ENCODE data around the gene CPNE9.

The CPNE9 gene

DNA sequence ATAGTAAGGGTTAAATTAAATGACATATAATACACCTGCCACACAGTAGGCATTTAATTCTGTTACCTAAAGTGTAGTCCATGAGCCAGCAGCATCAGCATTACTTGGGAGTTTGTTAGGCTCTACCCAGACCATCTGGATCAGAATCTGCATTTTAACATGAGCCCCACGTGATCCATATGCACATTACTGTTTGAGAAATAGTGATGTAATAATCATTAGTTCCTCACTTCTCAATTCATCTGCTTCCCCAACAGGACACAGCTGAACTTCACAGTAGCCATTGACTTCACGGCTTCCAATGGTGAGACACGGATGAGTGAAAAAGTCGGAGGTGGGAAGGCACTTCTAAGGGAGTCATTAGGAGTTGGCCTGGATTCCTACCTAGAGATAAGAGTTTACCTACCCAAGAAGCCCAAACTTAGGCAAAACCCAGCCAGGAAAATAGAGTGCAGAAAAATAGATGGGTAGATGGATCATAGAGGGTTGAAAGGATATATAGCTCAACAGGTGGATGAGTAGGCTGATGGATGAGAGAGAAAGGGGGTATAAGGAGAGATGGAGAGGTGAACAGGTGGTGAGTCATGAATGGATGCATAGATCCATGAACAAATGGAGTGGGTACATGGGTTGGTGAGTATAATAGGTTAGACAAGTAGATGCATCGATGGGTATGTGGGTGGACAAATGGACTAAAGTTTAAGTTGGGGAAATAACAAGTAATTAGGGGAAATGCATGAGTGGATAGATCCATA, 13.3 kb downstream of the CPNE9 start:
- DNase-seq, result no peak

DNA sequence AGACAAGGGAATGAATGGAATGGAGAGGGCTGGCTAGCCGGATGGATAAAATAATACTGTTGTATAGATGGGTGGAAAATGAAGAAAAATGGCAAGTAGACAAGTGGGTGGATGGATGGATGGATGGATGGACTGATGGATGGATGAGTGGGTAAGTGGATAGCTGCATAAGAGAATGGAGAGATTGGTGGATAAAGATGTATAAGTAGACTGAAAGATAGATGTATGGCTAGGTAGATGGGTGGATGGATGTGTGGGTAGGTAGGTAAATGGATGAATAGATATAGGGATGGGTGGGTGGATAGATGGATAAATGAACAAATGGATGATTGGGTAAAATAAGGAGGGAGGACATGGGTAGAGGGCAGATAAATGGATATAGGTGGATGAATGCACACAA, 13.9 kb downstream of the CPNE9 start:
- DNase-seq, result no peak

DNA sequence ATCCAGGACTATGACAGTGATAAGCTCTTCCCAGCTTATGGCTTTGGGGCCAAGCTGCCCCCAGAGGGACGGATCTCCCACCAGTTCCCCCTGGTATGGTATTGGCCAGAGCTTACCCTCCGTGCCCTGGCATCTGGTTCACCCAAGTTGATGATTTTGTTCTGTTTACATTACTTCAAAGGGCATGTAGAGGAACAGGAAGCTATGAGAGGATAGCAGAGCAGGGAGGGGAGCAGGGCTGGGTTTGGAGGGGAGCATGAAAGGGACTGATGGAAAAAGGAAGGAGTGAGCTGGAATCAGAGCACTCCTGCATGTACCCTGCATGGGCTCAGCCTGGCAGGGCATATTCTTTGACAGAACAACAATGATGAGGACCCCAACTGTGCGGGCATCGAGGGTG, 14.5 kb downstream of the CPNE9 start:
- DNase-seq, result no peak

DNA sequence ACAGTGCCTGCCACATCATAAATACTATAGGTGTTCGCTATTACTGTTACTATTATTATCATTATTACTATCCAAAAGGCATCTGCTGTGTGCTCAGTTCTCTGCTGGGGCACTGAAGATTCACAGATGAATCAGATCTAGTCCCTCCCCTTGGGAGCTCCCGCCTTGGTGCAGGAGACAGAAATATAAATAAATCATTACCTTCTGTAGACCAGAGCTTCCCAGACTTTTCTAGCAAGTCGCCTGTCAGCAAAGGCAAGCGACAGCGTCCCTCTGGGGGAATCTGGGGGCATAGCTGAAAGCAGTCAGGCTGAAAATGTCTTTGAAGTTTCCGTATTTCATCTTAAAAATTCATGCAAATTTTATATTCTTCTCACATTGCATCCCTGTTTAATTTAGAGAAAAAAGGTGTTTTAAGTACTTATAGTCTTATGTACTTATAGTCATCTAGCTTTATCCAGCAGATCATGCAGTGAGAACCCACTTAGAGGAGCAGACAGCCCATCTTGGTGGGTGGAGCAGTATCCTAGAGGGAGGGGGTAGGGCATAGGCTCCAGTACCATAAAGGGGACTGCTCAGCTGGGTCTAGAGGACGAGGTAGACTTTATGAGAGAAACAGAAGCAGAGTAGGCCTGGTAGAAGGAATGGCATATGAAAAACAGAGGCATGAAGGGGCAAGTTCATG, 17.5 kb downstream of the CPNE9 start:
- no peak for DNase-seq

DNA sequence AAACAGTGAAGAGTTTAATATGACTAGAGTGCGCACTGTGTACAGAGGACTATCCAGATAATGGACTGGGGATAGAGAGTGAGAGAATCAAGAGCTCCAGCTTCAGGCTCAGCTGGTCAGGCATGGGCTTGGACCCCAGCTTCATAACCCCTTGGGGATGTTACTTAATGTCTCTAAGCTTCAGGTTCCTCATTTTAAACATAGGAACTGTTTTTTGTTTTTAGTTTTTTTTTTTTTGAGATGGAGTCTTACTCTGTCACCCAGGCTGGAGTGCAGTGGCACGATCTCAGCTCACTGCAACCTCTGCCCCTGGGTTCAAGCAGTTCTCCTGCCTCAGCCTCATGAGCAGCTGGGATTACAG, 18.0 kb downstream of the CPNE9 start:
- no peak for DNase-seq

DNA sequence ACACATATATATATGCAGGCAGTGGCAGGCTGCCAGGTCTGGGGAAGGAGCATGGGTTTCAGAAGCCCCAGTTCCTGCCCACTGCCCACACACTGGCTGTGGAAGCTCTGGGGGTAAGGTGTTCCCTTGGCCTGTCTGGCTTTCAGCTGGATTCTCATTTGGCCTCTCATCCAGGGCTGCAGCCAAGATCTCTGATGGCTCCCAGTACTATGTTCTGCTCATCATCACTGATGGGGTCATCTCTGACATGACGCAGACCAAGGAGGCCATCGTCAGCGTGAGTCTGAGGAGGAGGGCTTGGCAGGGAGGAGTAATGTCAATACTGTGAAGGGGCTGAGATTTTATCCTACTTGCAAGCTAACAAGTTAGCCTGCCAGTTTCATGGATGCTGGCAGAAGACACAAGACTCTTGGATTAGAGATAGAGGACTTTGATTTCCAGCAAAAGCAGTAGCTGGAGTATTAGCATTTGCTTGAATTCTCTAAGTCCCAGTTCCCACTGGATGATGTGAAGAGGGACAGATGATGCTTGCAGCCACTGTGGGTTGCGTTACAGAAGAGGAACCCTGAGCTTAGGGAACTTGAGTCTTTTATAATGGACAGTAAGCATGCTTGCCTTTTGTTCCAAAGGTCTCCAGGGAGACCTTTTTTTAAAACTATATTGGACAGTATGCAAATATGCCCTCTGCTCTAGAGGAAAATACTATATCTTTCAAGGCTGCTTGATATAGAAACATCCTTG, 22.3 kb downstream of the CPNE9 start:
- DNase-seq, result no peak

DNA sequence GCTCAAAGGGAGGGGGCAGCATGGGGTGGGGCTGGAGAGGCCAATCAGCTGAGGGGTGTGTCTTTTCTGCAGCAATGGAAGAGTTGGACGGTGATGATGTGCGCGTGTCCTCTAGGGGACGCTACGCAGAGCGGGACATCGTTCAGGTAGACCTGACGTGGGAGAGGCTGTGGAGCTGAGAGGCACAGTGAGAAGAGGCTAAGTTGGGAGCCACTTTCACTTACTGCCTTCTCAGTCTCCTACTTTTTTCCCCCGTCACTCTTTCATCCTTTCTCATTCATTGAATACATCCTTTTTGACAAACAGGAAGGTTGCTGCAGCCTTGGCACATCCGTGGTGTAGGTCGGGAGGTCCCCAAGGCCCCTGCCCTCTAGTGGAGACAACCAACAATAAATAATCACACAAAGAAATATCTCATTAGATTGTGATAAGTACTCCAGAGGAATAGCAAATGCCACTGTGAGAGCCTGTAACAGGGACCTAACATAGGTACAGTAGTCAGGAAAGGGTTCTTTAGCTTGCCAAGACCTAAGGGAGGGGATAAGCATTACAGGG, 23.5 kb downstream of the CPNE9 start:
- peak; percentile 78 for DNase-seq

DNA sequence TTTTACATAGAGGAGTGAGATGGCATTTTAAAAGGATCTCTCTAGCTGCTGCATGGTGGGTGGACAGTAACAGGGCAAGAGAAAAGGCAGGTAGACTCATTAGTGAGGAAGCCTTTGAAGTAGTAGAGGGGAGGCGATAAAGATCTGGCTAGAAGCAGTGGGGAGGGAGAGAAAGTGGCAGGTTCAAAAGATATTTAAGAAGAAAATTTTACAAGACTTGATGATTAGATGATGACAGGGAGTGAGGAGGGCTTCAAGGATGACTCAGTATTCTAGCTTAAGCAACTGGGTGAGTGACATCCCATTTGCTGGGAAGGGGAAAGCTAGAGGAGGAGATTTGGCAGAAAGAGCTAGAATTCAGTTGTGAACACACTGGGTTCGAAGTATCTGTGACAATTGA, 24.1 kb downstream of the CPNE9 start:
- no peak for DNase-seq

DNA sequence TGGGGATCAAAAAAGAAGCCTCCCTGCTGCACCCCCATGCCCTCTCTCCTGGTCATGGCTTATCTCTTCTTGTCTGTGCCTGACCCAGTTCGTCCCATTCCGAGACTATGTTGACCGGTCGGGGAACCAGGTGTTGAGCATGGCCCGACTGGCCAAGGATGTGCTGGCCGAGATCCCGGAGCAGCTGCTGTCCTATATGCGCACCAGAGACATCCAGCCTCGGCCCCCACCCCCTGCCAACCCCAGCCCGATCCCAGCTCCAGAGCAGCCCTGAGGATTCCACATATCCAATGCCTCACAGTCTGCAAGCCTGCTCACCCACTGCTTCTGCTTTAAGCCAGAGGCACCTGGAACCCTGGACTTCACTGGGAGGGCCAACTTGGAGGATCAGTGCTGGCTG, 25.8 kb downstream of the CPNE9 start:
- DNase-seq, result no peak

DNA sequence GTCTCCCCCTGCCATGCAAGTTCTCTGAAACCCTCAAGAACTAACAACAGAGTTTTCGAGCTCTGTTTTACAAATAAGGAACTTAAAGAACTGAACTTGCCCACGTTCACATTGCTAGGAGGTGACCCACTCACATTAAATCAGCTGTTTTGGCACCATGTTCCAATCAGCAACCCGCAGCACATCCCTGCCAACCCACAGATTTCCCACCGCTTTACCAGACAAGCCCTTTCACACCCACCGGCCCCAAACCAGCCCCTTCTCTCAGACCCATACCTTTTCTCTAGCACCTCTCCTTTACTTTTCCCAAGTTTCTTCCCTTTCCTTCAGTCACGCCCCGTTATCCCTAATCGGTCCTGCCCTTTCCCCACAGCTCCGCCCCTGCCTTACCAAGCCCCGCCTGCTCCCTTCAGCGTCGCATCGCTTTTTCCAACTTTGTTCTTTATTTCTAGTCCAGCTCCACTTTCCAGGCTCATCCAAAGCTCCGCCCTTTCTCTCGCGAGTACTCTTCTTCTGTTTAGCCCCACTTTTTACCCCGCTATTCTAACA, 27.1 kb downstream of the CPNE9 start:
- peak; percentile 94 for DNase-seq

DNA sequence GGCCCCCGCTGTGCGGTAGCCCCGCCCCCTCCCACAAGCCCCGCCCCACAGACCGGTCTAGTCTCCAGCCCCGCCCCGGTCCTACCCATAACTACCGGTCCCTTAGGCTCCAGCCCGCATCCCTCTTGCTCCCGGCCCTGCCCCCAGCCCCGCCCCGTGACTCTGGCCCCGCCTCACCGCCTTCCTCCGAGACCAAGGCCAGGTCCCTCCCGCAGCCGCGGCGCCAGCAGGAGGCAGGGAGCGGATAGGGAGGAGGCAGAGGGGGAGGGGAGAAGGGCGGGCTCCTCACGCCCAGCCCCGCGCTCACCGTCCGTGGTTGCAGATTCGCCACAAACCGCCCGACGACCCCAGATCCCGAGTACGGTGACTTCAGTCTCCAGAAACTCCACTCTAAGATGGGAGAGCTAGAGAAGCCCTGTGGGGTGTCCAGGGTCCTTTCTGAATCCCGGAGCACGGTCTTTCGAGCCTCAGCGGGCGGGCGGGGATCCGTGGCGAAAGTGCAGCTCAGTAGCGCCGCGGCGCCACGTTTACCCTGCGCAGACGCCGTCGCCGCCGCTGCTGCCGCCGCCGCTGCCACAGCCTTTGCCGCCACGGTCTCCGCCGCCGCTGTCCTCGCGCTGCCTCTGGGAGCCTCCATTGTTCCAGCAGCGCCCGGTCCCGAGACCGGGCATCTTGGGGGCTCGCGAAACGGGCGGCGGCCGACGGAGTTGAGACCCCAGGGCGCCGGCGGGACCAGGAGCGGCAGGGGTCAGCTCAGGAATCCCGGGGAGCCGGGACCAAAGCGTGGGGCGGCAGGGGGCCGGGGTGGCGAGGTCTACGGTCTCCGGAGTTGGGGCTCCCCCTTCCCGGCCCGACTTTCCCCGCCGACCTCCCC, 27.8 kb downstream of the CPNE9 start, which contains the start of gene BRPF1:
Gene BRPF1, plus strand, starts transcription at position 530 of the 874 bp plus-strand sequence. CDS start 2,406 bp downstream, outside the sequence.
- DNase-seq, result peak; percentile 99

DNA sequence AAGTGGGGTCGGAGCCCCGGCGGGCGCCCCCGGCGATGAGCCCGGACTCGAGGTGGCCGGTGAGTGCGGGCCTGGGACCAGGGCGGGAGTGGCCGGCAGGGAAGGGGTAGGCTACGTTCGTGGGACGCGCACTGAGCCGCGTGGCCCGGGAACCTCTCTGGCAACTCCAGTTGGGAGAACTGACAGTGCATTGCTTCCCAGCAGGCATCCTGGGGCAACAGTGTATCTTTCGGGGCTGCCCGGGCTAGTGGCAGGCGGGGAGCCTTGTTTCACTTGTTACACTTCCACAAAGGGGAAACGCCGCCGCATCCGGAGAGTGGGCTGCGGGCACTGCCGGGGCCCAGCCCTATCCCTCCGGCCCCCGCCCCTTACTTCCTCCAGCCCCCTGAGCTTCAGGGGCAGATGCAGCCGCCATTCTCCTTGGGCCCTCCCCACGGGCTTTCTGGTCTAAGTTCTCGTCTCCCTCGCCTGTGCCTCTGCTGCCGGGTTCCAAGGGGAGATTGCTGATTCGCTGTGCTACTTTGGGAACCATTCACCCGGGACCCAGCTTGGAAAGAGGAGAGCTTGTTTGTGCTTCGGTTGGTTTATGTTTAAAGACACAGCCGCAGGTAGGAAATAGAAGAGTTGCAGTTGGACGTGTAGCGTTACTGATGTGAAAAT, 28.6 kb downstream of the CPNE9 start:
- DNase-seq, result peak; percentile 21

DNA sequence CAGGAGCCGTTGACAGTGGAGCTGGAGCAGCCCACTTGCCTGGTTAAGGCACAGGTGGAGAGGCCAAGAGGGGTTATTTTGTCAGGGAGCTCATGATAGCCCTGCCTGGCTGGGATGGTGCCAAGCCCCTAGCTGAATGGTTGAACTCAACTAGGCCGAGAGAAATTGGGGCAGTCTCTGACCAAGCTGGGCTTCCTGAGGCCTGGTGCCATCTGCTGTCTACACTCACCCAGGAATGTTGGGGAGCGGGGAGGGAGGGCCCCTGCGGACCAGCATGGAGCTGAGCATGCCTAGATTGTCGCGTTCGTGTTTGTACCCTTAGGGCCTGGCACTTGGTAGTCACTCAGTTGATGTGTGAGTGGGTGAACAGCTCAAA, 29.1 kb downstream of the CPNE9 start:
- peak; percentile 7 for DNase-seq

DNA sequence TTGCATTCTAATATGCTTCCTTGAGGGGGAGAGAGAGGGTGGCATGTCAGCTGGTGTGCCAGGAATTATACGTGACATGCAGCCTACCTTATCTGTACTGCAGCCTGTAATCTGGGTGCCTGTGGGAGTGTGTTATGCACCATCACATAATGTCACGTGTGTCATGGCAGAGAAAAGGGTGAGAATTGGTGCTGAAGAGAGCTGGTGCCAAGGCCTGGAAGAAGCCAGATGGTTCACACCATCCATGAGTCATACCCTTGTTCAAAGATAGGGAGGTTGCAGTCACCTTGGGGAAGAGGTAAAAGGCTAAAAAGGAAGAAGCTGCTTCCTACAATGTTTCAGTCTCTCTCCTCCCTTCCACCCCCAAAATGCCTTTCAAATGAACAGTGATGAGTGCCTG, 33.2 kb downstream of the CPNE9 start:
- no peak for DNase-seq

DNA sequence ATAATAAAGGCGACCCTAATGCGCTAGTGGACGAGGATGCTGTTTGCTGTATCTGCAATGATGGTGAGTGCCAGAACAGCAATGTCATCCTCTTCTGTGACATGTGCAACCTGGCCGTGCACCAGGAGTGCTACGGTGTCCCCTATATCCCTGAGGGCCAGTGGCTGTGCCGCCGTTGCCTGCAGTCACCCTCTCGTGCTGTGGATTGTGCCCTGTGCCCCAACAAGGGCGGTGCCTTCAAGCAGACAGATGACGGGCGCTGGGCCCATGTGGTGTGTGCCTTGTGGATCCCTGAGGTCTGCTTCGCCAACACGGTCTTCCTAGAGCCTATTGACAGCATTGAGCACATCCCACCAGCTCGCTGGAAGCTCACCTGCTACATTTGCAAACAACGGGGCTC, 35.5 kb downstream of the CPNE9 start:
- no peak for DNase-seq

DNA sequence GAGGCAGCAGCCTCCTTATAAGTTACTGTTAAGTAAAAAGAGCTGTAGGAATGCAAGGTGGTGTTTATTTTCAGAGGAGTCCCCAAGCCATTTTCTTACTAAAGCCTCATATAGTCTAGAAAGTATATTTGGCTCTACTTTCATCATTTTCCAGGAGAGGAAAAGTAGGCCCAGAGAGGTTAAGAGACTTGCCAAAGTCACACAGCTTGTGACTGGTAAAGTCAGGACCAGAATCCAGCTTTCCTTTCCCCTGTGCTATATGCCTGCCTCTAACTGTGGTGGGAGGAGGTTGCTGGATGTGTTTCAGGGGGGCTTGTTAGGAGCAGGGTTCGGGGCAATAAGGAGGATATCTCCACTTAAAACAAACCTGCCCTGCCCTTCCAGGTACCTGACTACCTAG, 38.9 kb downstream of the CPNE9 start:
- no peak for DNase-seq

DNA sequence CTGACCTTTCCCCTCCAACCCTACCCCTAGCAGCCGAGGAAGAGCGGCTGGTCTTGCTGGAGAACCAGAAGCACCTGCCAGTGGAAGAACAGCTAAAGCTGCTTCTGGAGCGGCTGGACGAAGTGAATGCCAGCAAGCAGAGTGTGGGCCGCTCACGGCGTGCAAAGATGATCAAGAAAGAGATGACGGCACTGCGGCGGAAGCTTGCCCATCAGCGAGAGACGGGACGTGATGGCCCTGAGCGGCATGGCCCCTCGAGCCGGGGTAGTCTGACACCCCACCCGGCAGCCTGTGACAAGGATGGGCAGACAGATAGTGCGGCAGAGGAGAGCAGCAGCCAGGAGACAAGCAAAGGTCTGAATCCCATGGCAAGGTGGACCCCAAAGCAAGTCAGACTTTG, 39.9 kb downstream of the CPNE9 start:
- DNase-seq, result no peak

DNA sequence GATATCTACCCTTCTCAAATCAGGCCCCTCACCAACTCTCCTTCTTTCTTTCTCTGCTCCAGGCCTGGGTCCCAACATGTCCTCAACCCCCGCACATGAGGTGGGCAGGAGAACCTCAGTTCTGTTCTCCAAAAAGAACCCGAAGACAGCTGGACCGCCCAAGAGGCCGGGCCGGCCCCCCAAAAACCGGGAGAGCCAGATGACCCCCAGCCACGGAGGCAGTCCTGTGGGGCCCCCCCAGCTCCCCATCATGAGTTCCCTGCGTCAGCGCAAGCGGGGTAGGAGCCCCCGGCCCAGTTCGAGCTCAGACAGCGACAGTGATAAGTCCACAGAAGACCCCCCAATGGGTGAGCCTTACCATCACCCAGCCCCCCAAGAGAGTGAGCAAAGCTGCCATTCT, 40.5 kb downstream of the CPNE9 start:
- DNase-seq, result no peak

DNA sequence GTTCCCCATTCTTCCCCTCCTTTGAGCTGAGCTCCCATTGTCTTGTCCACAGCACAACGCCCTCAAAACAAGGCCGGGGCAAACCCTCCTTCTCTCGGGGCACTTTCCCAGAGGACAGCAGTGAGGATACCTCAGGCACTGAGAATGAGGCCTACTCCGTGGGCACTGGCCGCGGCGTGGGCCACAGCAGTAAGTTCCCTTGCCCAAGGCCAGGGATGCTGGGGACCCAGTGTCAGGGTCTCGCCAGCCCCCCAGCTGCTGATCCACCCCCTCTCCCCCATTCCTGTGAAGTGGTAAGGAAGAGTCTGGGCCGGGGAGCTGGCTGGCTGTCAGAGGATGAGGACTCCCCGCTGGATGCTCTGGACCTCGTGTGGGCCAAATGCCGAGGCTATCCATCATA, 41.9 kb downstream of the CPNE9 start:
- DNase-seq, result no peak

DNA sequence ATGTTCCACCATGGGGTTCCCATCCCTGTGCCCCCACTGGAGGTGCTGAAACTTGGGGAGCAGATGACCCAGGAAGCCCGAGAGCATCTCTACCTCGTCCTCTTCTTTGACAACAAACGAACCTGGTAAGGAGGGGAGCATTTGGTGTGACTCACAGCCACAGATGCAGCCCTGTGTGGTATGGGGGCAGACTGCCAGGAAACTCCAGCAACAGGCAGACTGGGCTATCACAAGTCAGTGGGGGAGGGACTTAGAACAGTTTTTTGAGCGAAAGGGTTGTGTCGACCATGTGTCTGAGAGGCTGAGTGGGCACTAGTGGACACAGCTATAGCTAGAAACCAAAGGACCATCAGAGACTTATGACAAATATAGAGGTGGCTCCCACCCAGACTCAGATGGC, 42.7 kb downstream of the CPNE9 start:
- DNase-seq, result no peak

DNA sequence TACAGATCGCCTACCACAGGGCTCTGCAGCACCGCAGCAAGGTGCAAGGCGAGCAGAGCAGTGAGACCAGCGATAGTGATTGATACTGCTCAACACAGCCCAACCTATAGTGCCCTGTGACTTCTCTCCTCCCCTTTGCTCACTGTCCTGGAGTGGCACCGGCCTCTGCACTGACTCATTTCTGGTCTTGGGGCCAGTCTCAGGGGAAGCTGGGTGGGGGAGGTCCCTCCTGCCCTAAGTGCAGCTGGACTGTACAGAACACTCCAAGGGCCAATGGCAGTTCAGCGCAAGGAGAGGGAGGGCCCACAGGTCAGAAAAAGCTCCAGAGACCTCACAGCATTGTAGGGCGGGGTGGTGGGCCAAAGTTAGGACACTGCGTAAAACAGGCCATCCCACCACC, 43.6 kb downstream of the CPNE9 start:
- no peak for DNase-seq

DNA sequence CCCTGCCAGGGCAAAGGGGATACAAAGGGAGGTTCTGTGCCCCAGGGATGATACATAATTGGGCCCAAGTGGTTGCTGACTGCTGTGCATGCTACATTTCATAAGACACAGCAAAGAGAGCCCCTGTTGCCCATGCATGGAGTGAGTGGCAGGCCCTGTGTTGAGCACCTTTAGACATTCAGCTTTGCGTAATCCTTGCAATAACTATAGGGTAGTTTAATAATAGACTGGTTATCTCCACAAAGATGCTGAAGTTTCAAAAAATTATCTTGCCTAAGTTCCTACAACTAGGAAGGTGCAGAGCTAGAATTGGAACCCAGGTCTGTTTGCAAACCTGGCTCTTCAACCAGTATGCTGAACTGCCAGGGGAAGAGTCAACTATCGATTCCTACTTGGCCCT, 44.4 kb downstream of the CPNE9 start:
- no peak for DNase-seq
